ENCODE measurements around the gene YTHDF1. TPM values are rescaled to one million over a fixed set of nuclear protein-coding genes. Genes with fewer than 3 reads are reported as not detected.
"Not testable (repeated sequence)": the region's sequence is repeated elsewhere in the genome, so short reads cannot be mapped to it uniquely, and the experiment has no call there.

Gene YTHDF1
- total and polyA plus RNA-seq, 2 donors from 2014 or later: 21.9 to 43.1 TPM

- FAIRE-seq: no peak
- intact Hi-C loops (cut with DNase I): no loop called here
- TF ChIP-seq CTCF (IDR thresholded peaks at IDR 0.05; ENCODE audit: borderline replicate concordance, extremely low read depth, insufficient read depth): no peak
Measured at GRCh38 chr20:63158352-63158751, 57.6 kb downstream of the YTHDF1 start.

DNA sequence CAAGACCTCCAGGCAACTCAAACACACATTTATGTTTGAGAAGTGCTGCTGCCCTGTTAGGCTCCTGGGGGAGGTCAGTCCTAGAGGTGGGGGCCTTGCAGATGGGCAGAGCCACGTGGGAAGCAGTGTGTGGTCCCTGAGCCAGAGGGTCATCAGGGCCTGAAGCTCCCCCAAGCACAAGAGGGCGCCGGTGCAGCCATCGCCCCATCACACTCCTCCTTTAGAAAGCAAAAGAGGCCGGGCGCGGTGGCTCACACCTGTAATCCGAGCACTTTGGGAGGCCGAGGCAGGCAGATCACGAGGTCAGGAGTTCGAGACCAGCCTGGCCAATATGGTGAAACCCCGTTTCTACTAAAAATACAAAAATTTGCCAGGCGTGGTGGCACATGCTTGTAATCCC, 58.5 kb downstream of the YTHDF1 start:
- H3K9ac ChIP-seq (ENCODE audit: low read length in 3 of 3); H3K36me3 ChIP-seq (ENCODE audit: control insufficient read depth in 2 of 3, insufficient read depth in 3 of 3, low read length in 3 of 3); FAIRE-seq; H3K27ac ChIP-seq (ENCODE audit: low read depth in 2 of 2, low read length in 2 of 2); H3K27me3 ChIP-seq (ENCODE audit: control insufficient read depth, insufficient read depth, low read length); H3K9me3 ChIP-seq (ENCODE audit: control insufficient read depth in 2 of 3, insufficient read depth in 1 of 3, low read length in 3 of 3); H3K4me1 ChIP-seq (ENCODE audit: control insufficient read depth in 2 of 3, insufficient read depth in 2 of 3, low read depth in 1 of 3, low read length in 3 of 3); H3K4me3 ChIP-seq (ENCODE audit: low read length in 3 of 3); intact Hi-C loops (cut with DNase I): not testable (repeated sequence)
- peak in 2 of 5 donors; percentile 9 to 59 for DNase-seq

More at GRCh38 chr20:63158352-63158751, 57.6 kb downstream of the YTHDF1 start:
- Histone ChIP-seq H3K27me3 (ENCODE audit: control insufficient read depth, insufficient read depth, low read length) (no peaks in the 10 kb centered on the region), H3K36me3 (ENCODE audit: control insufficient read depth in 2 of 3, insufficient read depth in 3 of 3, low read length in 3 of 3) (no peaks in the 10 kb centered on the region), H3K4me1 (ENCODE audit: control insufficient read depth in 2 of 3, insufficient read depth in 2 of 3, low read depth in 1 of 3, low read length in 3 of 3) (no peaks in the 10 kb centered on the region), H3K9ac (ENCODE audit: low read length in 3 of 3) (no peak overlapping the region), H3K27ac (ENCODE audit: low read depth in 2 of 2, low read length in 2 of 2) (no peak overlapping the region), H3K9me3 (ENCODE audit: control insufficient read depth in 2 of 3, insufficient read depth in 1 of 3, low read length in 3 of 3) (no peaks in the 10 kb centered on the region), H3K4me3 (ENCODE audit: low read length in 3 of 3) (no peak overlapping the region)
- peak in 1 of 5 donors; percentile 10 for DNase-seq

DNA sequence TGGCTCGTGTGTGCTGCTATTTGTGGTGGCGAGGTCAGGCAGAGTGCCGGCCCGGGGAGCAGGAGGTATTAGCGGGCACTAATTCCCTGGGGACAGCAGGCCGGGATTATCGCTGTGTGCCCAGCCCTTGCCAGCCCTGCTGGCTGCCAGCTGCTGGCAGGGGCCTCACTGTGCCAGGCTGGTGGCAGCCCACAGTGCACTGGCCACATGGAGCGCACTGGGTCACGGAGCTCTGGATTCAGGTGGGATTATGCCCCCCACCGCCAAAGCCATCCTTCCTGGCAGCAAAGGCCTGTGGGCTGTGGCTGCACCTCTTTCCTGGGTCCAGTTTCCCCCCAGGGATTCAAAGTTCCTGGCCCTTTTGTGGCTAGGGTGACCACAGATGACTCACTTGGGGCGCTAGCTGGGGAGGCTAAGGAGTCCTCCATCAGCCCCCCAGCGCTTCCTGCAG, 59.7 kb downstream of the YTHDF1 start:
- H3K27me3 ChIP-seq (ENCODE audit: control insufficient read depth, insufficient read depth, low read length): peaks cover 2% of the 10 kb centered on the region
- no peak for TF ChIP-seq CTCF (IDR thresholded peaks at IDR 0.05; ENCODE audit: borderline replicate concordance, extremely low read depth, insufficient read depth)
- no peaks in the 10 kb centered on the region for H3K9me3 ChIP-seq (ENCODE audit: control insufficient read depth in 2 of 3, insufficient read depth in 1 of 3, low read length in 3 of 3)
- H3K4me1 ChIP-seq (ENCODE audit: control insufficient read depth in 2 of 3, insufficient read depth in 2 of 3, low read depth in 1 of 3, low read length in 3 of 3): no peaks in the 10 kb centered on the region
- DNase-seq (peak in 2 of 5 donors; percentile 2 to 58), FAIRE-seq (no peak)
- intact Hi-C loops (cut with DNase I): no loop called here
- H3K4me3 ChIP-seq (ENCODE audit: low read length in 3 of 3): no peak overlapping the region
- H3K36me3 ChIP-seq (ENCODE audit: control insufficient read depth in 2 of 3, insufficient read depth in 3 of 3, low read length in 3 of 3): no peaks in the 10 kb centered on the region
- no peak overlapping the region for H3K9ac ChIP-seq (ENCODE audit: low read length in 3 of 3)
- no peak overlapping the region for H3K27ac ChIP-seq (ENCODE audit: low read depth in 2 of 2, low read length in 2 of 2)

DNA sequence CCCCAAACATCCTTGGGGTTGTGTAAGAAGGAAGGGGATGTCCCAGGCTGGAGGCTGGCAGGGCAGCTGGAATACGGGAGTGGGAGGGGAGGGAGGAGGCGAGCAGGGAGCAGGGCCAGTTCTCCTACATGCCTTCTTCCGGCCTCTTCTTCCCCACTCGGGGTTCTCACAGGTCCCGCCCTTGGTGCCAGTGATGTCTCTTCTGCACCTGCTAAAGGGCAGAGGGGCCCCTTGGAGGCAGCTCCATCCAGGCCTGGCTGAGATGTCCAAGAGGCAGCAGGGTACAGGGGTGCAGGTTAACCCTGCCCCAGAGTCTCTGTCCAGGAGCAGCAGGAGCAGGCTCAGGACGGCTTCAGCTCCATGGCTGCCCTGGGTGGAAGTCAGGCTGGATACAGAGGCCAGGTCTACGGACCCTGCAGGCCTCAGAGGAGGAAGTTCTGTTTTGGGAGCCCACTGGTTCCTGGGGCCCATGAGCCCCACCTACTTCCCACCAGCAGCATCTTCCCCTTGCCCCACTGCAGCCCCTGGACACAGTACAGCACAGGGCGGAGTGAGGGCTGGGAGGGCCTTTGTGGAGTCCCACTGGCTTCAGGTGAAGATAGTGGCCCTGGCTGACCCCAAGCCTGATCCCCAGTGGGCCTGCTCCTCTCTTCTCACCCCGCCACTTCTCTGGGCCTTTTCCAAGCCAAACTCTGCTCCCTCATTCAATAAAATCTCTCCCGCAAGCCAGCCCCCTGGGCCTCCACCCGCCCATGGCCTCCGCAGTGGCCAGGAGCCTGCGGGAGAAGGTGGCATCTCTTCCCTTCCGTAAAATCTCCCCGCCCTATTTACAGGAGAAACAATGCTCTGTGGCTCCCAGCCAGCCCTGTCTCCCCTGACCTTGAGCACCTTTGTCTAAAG, 60.4 kb downstream of the YTHDF1 start:
- no peaks in the 10 kb centered on the region for H3K36me3 ChIP-seq (ENCODE audit: control insufficient read depth in 2 of 3, insufficient read depth in 3 of 3, low read length in 3 of 3)
- H3K4me3 ChIP-seq (ENCODE audit: low read length in 3 of 3): no peak overlapping the region
- no peak for FAIRE-seq
- no peaks in the 10 kb centered on the region for H3K4me1 ChIP-seq (ENCODE audit: control insufficient read depth in 2 of 3, insufficient read depth in 2 of 3, low read depth in 1 of 3, low read length in 3 of 3)
- no peaks in the 10 kb centered on the region for H3K9me3 ChIP-seq (ENCODE audit: control insufficient read depth in 2 of 3, insufficient read depth in 1 of 3, low read length in 3 of 3)
- peaks cover 2% of the 10 kb centered on the region for H3K27me3 ChIP-seq (ENCODE audit: control insufficient read depth, insufficient read depth, low read length)
- peak in 2 of 5 donors; percentile 12 to 39 for DNase-seq
- TF ChIP-seq CTCF (IDR thresholded peaks at IDR 0.05; ENCODE audit: borderline replicate concordance, extremely low read depth, insufficient read depth): no peak
- H3K9ac ChIP-seq (ENCODE audit: low read length in 3 of 3): no peak overlapping the region
- intact Hi-C loops (cut with DNase I): no loop called here
- H3K27ac ChIP-seq (ENCODE audit: low read depth in 2 of 2, low read length in 2 of 2): no peak overlapping the region
